HCT116 (cell line): Measurements from ENCODE around the gene MLLT3. TPM values are rescaled to one million over a fixed set of nuclear protein-coding genes. Genes with fewer than 3 reads are reported as not detected.

Experiments
- ATAC-seq: fragments of 200-7000 bp; cut with Tn5 transposase; 2 replicates; pipeline ENCODE4 v1.9.1; 2020; ENCODE audit warnings: mild to moderate bottlenecking, moderate library complexity
- BruUV-seq: library from RNA; stranded (reverse); fragments of 400-500 nt; replicated peaks from 2 replicates; lab custom pipeline; 2021; lab: Mats Ljungman, UMichigan
- CTCF ChIA-PET: fragments of 300-600 bp; sonication (Branson Sonifier 250); formaldehyde crosslinking; loops from one replicate; lab custom pipeline; 2021; ENCODE audit warnings: antibody characterized with exemption; lab: Charles Lee
- POLR2A ChIA-PET: fragments of 300-600, 350-600 bp; sonication (Branson Sonifier 250); formaldehyde crosslinking; loops from one replicate; lab custom pipeline; 2021; ENCODE audit warnings: antibody characterized with exemption; lab: Charles Lee
- RAD21 ChIA-PET, 2 experiments: fragments of 300-600 bp; sonication (Branson Sonifier 250); formaldehyde crosslinking; loops; one replicate each; lab custom pipeline; 2023; ENCODE audit warnings: low total read pairs in 2 of 2; ENCODE audit not compliant: uncharacterized antibody in 2 of 2, unreplicated experiment in 2 of 2, low non-redundant PET in 1 of 2; lab: Charles Lee
- DNase-seq: peaks from one replicate; pipeline ENCODE4 v3.0.0-alpha.2; 2010; ENCODE audit warnings: low read depth, low spot score
- H2AFZ ChIP-seq: fragments of 200-600 bp; shearing (Covaris generic), sonication (generic); 2 replicates; pipeline ENCODE4 v1.6.1; 2017; ENCODE audit warnings: low read depth, mixed run types, mixed read lengths, antibody characterized with exemption, low read length; ENCODE audit not compliant: poor library complexity, severe bottlenecking
- H3K27ac ChIP-seq: 2 replicates; pipeline ENCODE4 v1.5.1; 2012; ENCODE audit warnings: low read depth, low read length
- H3K27me3 ChIP-seq: fragments of 200-600 bp; sonication (generic); 2 replicates; pipeline ENCODE4 v1.6.1; 2016; ENCODE audit warnings: mixed run types, low read length, mixed read lengths; ENCODE audit not compliant: insufficient read depth
- H3K36me3 ChIP-seq, 2 experiments: fragments of 200-500 bp in 1 of 2; fragments of 200-600 bp in 1 of 2; sonication (Bioruptor generic) in 1 of 2; sonication (generic) in 1 of 2; 2 replicates each; pipeline versions ENCODE4 v1.5.1 to v1.6.1; 2014 to 2016; ENCODE audit warnings: low read length in 2 of 2, inconsistent platforms in 1 of 2, mixed read lengths in 1 of 2, mixed run types in 1 of 2; ENCODE audit not compliant: insufficient read depth in 2 of 2, control insufficient read depth in 1 of 2
- H3K4me1 ChIP-seq, 2 experiments: fragments of 200-600 bp in 1 of 2; sonication (generic) in 1 of 2; 2 replicates each; pipeline versions ENCODE4 v1.5.1 to v1.6.1; 2012 to 2017; ENCODE audit warnings: low read length in 2 of 2, inconsistent platforms in 1 of 2, mild to moderate bottlenecking in 1 of 2, mixed read lengths in 1 of 2, mixed run types in 1 of 2, moderate library complexity in 1 of 2; ENCODE audit not compliant: insufficient read depth in 2 of 2, control insufficient read depth in 1 of 2
- H3K4me2 ChIP-seq: fragments of 200-600 bp; sonication (generic); 2 replicates; pipeline ENCODE4 v1.6.1; 2017; ENCODE audit warnings: mixed run types, low read length, mixed read lengths
- H3K4me3 ChIP-seq, 2 experiments: fragments of 200-600 bp in 1 of 2; sonication (generic) in 1 of 2; replicated peaks in 1 of 2; 2 replicates each; pipeline ENCODE4 v1.5.1; 2011 to 2016; ENCODE audit warnings: low read length in 2 of 2, control low read depth in 1 of 2, low read depth in 1 of 2, mild to moderate bottlenecking in 1 of 2, mixed read lengths in 1 of 2, mixed run types in 1 of 2
- H3K79me2 ChIP-seq: fragments of 200-600 bp; sonication (generic); 2 replicates; pipeline ENCODE4 v1.6.1; 2017; ENCODE audit warnings: mild to moderate bottlenecking, mixed run types, low read length, moderate library complexity, mixed read lengths; ENCODE audit not compliant: insufficient read depth
- H3K9ac ChIP-seq: fragments of 200-600 bp; sonication (generic); 2 replicates; pipeline ENCODE4 v1.6.1; 2016; ENCODE audit warnings: low read length, mixed read lengths
- H3K9me2 ChIP-seq: fragments of 200-600 bp; sonication (generic), shearing (Covaris generic); 2 replicates; pipeline ENCODE4 v1.6.1; 2017; ENCODE audit warnings: mixed run types, mild to moderate bottlenecking, moderate library complexity; ENCODE audit not compliant: insufficient read depth
- H3K9me3 ChIP-seq, 2 experiments: fragments of 200-500 bp in 1 of 2; fragments of 200-600 bp in 1 of 2; sonication (Bioruptor generic) in 1 of 2; sonication (generic) in 1 of 2; 2 replicates each; pipeline ENCODE4 v1.6.1; 2014 to 2017; ENCODE audit warnings: low read length in 2 of 2, mixed read lengths in 2 of 2, inconsistent platforms in 1 of 2, low read depth in 1 of 2, mild to moderate bottlenecking in 1 of 2, mixed run types in 1 of 2, moderate library complexity in 1 of 2; ENCODE audit not compliant: control insufficient read depth in 1 of 2, insufficient read depth in 1 of 2
- H4K20me1 ChIP-seq: fragments of 200-600 bp; sonication (generic), shearing (Covaris generic); 2 replicates; pipeline ENCODE4 v1.6.1; 2017; ENCODE audit warnings: mixed run types, mild to moderate bottlenecking, moderate library complexity; ENCODE audit not compliant: insufficient read depth
- ATF3 ChIP-seq: IDR thresholded peaks from 2 replicates; pipeline ENCODE4 v1.6.1; 2012
- CTCF ChIP-seq, 3 experiments: fragments of 200-600 bp in 1 of 3; sonication (generic) in 1 of 3; IDR thresholded peaks in 2 of 3; conservative IDR thresholded peaks in 1 of 3; 2 replicates each; pipeline ENCODE4 v1.5.1; 2012 to 2017; ENCODE audit warnings: low read depth in 2 of 3, low read length in 2 of 3, antibody characterized with exemption in 1 of 3, borderline replicate concordance in 1 of 3, control low read depth in 1 of 3, mild to moderate bottlenecking in 1 of 3, mixed read lengths in 1 of 3, mixed run types in 1 of 3, moderate library complexity in 1 of 3; ENCODE audit not compliant: insufficient read depth in 1 of 3
- ELF1 ChIP-seq: IDR thresholded peaks from 2 replicates; pipeline ENCODE4 v1.6.1; 2012; ENCODE audit warnings: low read depth, borderline replicate concordance
- EZH2phosphoT487 ChIP-seq: fragments of 200-600 bp; IDR thresholded peaks from 2 replicates; pipeline ENCODE4 v1.6.1; 2018; ENCODE audit warnings: antibody characterized with exemption, borderline replicate concordance
- POLR2AphosphoS5 ChIP-seq: IDR thresholded peaks from 2 replicates; pipeline ENCODE4 v1.6.1; 2011; ENCODE audit warnings: mild to moderate bottlenecking, low read depth, low read length, moderate library complexity
- REST ChIP-seq: IDR thresholded peaks from 2 replicates; pipeline ENCODE4 v1.6.1; 2012; ENCODE audit warnings: low read depth
- intact Hi-C: fragments of 100-400 bp; cut with micrococcal nuclease; formaldehyde crosslinking; loops from 2 replicates; pipeline ENCODE4 v1.10.0; 2022
- total RNA-seq: library from RNA; stranded (reverse); gene quantifications from one replicate; pipeline ENCODE4 v1.2.1, GENCODE V29; 2021; ENCODE audit not compliant: unreplicated experiment

Gene MLLT3
- total RNA-seq, 1 experiment from 2014 or later: 4.3 TPM

GRCh38 chr9:20474496-20474895, 147.8 kb downstream of the MLLT3 start:
- ChIA-PET CTCF (no interaction called here), RAD21 (no interaction called here), POLR2A (no interaction called here)
- DNase-seq (no peak), ATAC-seq (no peak)
- H2AFZ ChIP-seq: no peak overlapping the region
- no TSS peak for BruUV-seq
- H3K9me3 ChIP-seq: no peaks in the 10 kb centered on the region
- H3K36me3 ChIP-seq: no peaks in the 10 kb centered on the region
- H3K4me1 ChIP-seq: no peaks in the 10 kb centered on the region
- no peak overlapping the region for H3K9ac ChIP-seq
- no peak for TF ChIP-seq POLR2AphosphoS5
- TF ChIP-seq ELF1: no peak
- TF ChIP-seq CTCF (IDR thresholded peaks at IDR 0.05 in 2 of 3, conservative IDR thresholded peaks at IDR 0.05 in 1 of 3; ENCODE audit: borderline replicate concordance in 1 of 3, insufficient read depth in 1 of 3, low read depth in 2 of 3, low read length in 2 of 3): no peak
- TF ChIP-seq EZH2phosphoT487: no peak
- TF ChIP-seq ATF3: no peak
- TF ChIP-seq REST: no peak
- no peak overlapping the region for H3K27ac ChIP-seq
- H3K4me2 ChIP-seq: no peak overlapping the region
- H3K9me2 ChIP-seq: no peaks in the 10 kb centered on the region
- intact Hi-C loops: no loop called here
- no peaks in the 10 kb centered on the region for H4K20me1 ChIP-seq
- no peak overlapping the region for H3K4me3 ChIP-seq
- no peaks in the 10 kb centered on the region for H3K79me2 ChIP-seq
- H3K27me3 ChIP-seq: peaks cover 85% of the 10 kb centered on the region
